NCI-H1105 treated with DMSO at 0.1 percent for 48 hours (cell line): ENCODE data around the gene DMGDH.
A peak's percentile ranks its signal among the peaks of the same experiment; 100 is the strongest.
"Not testable (repeated sequence)": the region's sequence is repeated elsewhere in the genome, so short reads cannot be mapped to it uniquely, and the experiment has no call there.

Experiments
- DNase-seq: peaks from one replicate; lab custom pipeline; 2025; lab: John Stamatoyannopoulos, UW

DMGDH gene

DNA sequence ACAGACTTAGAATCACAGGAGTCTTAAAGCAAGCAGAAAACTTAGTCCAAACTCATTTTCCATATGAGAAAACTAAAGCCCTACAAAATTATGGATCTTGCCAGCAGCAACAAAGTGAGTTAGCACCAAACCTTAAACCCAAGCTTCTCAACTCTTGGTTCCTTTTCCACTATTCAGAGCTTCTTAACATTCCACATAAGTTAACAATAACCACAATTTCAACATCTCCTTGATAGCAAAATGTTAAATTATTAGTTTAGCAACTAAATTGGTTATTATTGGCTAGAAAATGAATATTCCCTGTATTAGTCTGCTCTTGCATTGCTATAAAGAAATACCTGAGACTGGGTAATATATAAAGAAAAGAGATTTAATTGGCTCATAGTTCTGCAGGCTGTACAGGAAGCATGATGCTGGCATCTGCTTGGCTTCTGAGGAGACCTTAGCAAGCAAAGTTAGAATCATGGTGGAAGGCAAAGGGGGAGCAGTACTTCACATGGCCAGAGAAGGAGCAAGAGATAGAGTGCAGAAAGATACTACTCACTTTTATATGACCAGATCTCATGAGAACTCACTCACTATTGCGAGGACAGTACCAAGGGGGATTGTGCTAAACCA, 58.1 kb downstream of the DMGDH start:
- no peak for DNase-seq

DNA sequence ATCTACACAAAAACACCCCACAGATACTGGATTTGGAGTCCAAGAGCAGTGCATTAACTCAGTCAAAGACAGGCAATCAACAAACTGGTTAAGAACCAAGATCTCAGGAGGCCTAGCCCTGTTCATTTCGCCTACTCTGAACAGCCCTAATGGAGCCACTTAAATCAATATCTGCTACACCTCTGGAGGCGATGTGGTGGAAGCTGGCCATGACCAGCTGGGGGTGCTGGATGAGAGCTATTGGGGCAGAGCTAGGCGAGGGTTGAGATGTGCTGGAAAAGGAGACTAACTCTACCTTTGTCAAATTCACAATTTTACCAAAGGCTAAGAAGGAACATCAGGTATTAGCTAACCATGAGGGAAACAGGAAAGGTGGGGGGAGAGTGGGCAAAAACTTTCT, 61.1 kb downstream of the DMGDH start:
- no peak for DNase-seq

DNA sequence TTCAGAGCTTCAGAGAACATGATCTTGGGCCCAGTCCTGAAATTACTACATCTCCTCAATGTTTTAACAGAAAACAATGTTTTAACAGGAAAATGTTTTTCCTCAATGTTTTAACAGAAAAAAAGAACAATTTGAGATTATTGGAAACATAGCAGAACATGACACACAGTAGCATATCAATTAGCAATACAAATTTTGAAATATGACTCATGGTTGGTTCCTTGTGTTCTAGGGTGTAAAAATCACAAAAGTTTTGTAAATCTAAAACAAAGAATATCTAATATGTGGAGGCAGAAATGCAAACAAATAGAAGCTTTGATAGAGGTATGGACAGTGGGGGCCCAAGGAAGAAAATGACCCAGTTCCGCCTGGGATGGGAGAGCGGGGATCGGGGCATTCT, 61.6 kb downstream of the DMGDH start:
- DNase-seq, result no peak

DNA sequence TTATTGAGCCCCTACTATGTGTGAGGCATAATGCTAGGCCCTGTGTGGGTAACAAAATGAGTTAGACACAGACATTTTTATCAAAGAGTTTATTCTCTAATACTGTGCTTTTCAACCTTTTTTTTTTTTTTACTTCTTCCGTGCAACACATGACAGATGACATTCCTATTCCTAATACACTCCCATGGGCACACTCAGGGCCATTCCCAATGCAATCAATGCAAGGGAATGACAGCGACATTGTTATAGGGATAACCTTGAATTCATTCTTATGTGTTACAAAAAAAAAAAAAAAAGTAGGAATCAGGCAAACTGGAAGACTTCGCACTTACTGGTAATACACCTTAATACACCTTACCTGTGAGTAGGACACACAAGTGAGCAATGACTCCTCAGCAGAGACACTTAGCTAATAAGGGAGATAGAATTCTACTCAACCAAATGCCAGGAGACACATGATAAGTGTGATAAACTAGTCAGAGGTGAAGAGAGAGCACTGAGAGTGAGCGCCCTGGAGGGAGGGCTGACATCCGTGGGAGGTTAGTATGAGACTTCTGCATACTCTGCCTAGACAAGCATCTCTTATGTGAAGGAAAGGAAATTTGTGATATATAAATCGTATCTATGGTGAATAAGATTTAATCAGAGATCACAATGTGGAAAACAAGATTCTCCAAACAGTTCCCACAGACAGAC, 63.4 kb downstream of the DMGDH start:
- DNase-seq, result no peak

DNA sequence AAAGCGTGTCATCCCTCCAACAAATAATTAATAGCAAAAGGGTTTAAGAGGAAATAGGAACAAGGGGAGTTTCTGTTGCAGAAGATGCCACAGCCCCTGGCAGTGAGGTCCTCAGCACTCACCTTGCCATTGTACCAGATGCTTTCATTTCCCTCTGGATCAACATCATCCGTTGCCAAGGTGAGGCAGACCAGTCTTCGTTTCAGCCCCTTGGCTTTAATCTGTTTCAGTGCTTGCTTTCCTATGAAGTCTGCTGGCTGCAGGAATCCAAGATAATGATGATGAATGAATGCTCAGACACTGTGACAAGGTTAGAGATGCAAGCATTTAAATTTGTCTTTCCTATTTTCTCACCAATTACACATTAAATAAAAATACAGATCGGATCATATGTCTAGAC, 64.3 kb downstream of the DMGDH start:
- DNase-seq, result no peak

DNA sequence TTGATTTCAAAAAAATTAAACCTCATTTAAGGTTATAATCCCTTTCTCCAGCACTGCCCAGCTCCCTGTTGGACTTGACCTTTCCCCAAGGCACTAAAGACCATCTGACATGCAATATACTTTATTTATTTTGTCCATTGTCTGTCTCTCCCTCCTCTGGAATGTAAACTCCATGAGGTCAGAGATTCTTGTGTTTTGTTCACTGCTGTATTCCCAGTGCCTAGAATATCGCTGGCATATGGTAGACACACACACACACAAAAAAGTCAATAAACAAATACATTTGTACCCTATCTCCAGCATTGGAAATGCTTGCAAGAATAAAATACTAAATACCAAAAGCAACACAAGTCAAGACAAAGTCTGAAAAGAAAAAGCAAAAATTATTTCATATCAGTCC, 67.1 kb downstream of the DMGDH start:
- no peak for DNase-seq

DNA sequence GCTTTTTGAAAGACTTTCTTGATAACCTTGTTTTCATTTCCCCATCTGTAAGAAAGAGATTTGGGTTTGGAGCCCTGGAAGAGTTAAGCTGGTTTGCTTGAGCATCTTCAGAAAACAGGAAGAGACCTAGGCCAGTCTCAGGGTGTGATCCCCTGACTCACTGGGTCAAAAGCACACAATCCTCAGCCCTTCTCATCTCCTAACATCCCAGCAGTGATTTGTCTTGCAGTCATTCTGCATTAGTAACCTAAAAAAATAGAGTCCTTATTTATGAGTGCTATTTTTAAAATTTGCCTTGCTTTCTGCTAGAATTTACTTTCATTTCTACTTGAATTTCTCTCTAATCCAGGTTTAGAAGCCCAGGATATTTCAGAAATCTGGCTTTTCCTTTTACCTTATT, 68.0 kb downstream of the DMGDH start:
- DNase-seq, result no peak

DNA sequence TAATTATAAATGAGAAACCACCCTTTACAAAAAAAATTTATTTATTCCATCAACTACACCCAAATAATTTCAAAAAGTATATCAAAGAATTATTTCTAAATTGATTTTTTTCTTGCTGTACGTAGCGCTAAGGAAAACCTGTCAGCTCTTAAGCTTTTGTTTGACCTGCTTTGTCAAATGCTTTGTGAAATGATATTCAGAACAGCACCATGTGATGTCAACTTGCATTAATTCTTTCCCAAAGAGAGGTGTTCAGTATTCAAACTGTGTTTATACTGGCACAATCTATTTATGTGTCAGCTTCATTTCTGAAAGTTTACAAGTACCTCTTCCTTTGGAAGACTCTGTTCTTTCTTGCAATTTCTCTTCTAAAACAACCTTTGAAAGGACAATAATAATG, 72.4 kb downstream of the DMGDH start:
- no peak for DNase-seq

DNA sequence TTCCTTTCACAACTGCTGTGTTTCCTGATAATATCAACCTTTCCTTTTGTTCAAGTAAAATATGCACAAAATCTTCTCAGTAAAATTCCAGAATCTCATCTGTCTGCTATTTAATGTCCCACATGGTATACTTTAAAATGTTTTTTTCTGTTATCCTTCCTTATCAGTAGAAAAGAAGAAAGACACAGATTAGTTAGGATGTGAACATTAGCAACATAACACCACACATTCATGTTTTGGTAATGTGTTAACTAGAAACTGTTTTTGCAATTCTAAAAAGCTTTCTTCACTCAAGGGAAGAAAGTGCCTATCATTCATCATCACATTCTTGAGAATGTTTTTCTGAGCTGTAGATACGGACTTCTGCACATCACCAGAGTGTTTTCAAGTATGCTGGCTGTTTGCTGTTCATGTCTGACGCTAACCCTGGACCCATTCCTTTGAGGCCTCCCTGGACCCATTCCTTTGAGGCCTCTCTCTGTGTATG, 73.9 kb downstream of the DMGDH start:
- DNase-seq, result no peak

DNA sequence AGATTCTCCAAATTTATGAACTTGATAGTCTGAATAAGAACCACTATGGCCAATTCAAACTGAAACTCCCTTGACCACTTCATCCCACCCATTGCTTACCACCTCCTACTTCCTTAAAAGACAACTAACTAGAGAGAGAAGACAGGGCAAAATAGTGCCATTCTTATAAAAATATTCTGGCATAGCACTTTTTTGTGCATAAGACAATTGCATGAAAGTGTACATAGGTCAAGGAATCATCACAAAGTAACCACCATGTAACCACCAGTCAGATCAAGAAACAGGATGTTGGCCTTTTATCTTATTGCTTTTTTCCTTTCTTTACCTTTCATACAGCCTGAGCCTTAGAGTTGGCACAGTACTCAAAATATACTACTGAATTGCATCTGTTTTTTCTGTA, 76.3 kb downstream of the DMGDH start:
- no peak for DNase-seq

DNA sequence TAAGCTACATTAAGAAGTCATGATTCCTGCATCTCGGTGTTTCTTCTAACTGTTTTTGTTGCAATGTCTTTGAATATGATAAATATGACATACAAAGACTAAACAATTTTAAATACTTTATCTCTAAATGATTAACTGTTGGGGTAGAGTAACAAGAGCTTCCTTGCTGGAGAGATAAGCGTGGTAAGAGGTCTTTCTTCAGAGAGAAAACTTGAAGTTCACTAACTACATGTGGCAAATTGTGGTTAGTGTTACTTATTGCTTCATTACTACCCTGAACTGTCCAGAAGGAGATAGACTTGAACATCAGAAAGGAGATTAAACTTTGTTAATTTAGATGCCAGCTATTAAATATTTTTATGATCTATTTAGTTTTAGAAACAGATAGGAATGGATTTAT, 77.3 kb downstream of the DMGDH start:
- no peak for DNase-seq

DNA sequence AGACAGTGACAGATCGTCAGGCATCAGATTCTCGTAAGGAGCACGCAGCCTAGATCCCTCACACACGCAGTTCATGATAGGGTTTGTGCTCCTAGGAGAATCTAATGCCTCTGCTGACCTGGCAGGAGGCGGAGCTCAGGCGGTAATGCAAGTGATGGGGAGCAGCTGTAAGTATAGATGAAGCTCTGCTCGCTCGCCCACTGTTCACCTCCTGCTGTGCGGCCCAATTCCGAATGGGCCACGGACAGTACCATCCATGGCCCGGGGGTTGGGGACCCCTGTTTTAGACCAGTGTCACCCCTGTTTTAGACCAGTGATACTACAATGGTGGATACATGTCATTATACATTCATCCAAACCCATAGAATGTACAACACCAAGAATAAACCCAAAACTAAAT, 80.4 kb downstream of the DMGDH start:
- DNase-seq, result no peak

DNA sequence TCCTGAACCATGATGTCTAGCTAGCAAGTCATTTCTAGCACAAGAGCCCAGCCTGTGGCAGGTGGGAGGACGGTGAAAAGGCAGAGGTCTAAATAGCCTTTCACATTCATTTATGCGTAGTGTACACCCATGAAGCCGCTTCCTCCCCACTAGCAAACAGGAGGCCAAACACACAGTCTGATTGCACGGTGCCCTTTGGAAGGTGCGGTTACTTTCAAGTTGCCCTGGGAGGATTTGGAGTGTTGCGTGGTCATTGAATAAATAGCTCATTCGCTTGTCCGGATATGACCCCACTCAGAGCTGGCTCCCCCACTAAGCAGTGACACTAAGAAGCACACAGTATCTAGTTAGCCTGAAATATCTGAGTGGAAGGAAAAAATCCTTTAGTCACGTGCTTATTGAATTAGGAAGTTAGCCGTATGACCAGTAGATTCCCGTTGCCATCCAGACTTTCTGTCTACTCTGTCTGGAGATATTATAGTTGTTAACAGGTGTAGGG, 83.7 kb downstream of the DMGDH start:
- peak; percentile 10 for DNase-seq

DNA sequence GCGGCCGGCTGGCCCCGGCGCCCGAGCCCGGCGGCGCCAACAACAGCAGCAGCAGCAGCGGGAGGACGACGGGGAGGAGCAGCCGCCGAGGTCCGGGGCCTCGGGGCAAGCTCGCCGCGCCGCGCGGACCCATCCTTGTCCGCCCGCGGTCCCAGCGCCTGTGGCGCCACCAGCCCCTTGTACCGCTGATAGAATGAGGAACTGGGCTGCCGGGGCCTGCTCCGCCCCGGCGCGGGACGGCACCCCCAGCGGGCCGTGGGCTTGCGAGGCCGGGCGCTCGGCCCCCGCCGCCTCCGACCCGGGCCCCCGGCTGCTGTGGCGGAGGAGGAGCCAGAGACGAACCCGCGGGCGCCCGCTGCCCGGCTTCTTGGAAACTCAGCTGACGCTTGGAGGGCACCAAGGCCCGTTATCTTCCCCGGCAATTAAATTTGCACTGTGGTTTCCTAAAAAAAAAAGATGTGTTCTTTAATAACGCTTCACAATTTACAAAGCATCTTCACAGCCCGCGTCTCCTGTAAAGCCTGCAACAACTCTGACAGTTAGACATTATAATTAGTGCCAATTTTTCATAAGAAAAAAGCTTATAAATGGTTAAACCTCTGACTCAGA, 84.3 kb downstream of the DMGDH start, which contains the start of gene ARSB:
ARSB (minus strand) TSS at position 195 of the 609 bp plus-strand sequence; CDS start at position 133, 62 bp downstream.
- DNase-seq, result peak; percentile 15

DNA sequence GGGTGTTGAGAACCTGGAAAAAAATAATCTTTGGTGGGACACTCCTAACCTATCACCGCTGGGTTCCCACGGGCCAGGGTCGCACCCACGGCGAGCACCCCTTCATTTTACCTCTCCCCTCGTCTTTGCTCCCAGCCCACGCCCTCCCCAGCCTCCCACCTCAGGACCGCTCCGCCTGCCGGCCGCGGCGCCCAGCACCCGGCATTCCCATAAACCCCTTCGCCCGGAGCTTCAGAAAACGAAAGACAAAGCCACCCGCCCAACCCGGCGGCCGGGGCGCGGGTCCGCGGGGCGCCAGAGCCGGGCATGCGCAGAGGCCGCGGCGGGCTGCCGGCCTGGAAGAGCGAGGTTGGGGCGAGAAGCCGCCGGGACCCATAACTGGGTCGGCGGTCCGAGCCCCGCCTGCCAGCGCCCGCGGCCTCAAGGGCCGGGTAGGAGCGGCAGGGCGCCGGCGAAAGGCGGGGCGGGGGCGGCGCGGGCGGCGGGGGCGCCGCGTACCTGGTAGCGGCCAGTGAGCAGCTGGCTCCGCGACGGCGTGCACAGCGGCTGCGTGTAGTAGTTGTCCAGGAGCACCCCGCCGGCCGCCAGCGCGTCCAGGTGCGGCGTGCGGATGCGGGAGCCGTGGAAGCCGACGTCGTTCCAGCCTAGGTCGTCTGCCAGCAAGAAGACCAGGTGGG, 84.9 kb downstream of the DMGDH start:
- peak; percentile 76 for DNase-seq

DNA sequence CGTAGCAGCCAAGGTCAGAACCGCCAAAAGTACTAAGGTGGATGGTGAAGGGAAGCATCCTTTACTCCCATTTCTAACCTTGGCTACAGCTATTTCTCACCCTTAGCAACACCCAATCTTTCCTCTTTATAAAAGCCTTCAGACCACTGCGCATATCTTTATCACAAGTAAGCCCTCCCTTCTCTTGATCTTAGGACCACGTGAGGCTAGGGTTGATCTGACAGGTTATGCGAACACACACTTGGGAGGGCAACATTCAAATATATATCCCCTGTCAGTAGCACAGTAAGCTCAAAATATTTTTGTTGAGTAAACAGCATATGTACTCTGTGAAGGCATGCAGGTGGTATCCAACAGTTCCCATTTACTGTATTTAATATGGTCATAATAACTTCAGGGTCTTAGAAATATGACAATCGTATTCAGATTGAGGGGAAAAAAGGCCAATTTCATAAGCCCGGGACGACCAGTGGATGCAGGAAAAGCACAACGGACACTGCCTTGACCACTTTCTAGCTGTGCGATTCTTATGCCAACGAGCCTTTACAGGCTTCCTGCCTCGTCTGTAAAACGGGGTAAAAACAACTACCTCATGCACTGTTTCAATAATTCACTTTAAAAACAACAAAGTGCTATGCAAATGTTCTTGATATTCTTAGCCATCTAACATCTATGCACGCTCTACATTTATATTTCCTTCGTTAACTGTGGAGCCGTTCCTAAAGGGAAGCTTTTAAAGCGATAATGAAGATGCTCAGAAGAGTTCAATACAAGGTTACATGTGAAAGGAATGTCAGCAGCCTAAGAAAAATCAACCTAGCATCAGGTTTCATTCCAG, 85.7 kb downstream of the DMGDH start:
- DNase-seq, result no peak

DNA sequence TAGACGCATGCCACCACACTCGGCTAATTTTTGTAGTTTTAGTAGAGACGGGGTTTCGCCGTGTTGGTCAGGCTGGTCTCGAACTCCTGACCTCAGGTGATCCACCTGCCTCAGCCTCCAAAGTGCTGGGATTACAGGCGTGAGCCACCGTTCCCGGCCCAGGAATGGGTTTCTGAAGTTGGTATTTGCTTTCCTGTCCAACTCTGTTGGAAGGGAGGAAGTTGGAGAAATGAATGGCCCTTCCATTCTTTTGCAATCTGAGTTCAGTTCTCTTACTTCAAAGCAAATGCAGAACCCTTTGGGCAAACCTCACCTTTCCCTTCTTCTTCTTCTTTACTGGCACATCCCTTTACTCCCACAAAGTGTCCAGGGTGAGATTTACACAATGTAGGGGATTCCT, 86.3 kb downstream of the DMGDH start:
- not testable (repeated sequence) for DNase-seq

DNA sequence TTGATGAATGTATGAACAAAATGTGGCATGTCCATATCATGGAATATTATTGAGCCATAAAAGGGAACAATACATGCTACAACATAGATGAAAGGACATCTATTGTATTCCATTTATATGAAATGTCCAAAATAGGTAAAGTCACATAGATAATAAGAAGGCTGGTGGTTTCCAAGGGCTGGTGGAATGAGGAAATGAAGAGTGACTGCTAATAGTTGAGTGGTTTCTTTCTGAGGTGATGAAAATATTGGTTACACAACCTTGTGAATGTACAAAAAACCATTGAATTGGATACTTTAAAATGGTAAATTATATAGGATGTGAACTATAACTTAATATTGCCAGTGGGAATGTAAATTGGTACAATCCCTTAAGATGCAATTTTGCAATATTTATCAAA, 89.6 kb downstream of the DMGDH start:
- DNase-seq, result no peak

DNA sequence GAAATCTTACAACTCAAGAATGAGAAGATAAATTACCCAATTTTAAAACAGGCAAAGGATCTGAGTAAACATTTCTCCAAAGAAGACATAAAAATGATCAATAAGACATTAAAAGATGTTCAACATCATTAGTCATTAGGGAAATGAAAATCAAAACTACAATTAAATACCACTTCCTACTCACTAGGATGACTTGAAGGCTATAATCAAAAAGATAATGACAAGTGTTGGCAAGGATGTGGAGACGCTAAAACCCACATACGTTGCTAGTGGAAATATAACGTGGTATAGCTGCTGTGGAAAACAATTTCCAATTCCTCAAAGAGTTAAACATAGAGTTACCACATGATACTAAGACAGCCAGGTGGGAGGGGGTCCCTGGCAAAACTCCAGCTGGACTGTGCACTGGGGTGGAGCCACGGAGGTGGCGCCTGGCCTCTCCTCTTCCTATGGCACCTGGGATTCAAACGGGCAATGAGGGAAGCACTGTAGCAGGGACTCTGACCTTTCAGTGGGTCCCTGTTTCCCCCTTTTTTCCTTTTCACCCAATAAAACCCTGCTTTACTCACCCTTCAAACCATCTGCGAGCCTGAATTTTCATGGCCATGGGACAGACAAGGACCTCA, 90.2 kb downstream of the DMGDH start:
- DNase-seq, result no peak

DNA sequence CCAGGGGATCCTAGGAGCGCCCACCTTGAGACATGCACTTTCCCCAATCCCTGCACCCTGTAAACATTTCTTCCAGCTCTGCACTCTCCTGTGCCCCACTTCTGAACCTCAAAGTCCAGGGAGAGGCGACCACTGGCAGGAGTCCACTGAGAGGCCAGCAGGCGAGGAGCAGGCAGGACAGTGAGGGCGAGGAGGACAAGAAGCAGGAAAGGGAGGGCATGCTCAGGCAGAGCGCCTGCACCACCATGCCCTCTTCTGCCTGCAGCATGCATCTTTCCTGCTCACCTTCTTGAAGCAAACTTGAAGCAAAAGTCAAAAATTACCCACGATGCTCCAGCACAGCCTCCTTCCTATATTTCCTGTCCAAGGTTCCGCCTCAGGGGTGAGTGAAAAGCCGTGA, 94.4 kb downstream of the DMGDH start:
- no peak for DNase-seq

DNA sequence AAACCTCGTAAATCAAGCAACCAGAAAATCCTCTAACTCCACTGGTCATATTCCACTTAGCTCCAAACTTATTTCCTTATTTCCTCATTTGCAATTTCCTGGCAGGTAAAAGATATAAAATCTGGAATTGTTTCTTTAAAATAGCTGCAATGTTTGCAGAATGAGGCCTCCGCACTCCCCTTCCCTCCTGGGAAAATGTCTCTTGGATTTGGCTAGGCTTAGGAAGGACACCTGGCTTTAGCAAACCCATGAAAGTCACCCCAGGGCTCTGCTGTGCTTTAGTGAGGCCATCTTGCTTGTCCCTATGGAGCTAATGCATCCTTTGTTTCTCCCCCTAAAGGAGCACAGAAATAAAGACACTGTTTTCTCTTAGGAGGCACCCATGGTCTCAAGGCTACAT, 94.9 kb downstream of the DMGDH start:
- no peak for DNase-seq
